WTC11 (cell line): ENCODE data around the gene SUB1. TPM values are rescaled to one million over a fixed set of nuclear protein-coding genes. Genes with fewer than 3 reads are reported as not detected.

ENCODE experiments used
- ATAC-seq: fragments of 200-7000 bp; cut with Tn5 transposase; 2 replicates; pipeline ENCODE4 v1.10.0; 2021; ENCODE audit warnings: mild to moderate bottlenecking, moderate library complexity
- CTCF ChIA-PET: fragments of 300-600 bp; sonication (Branson Sonifier 250); formaldehyde crosslinking; loops from one replicate; lab custom pipeline; 2021; ENCODE audit warnings: antibody characterized with exemption; lab: Charles Lee
- POLR2A ChIA-PET: fragments of 350-600 bp; sonication (Branson Sonifier 250); formaldehyde crosslinking; loops from one replicate; lab custom pipeline; 2021; ENCODE audit warnings: antibody characterized with exemption; lab: Charles Lee
- DNase-seq: peaks from one replicate; pipeline ENCODE4 v3.0.0; 2021; ENCODE audit warnings: low spot score
- H3K27ac Mint-ChIP-seq: 2 replicates; pipeline ENCODE4 v1.8.0; 2021; ENCODE audit warnings: mixed read lengths
- H3K27me3 Mint-ChIP-seq: 2 replicates; pipeline ENCODE4 v1.8.0; 2021; ENCODE audit warnings: low read depth, mild to moderate bottlenecking, moderate library complexity, mixed read lengths
- H3K36me3 Mint-ChIP-seq: 2 replicates; pipeline ENCODE4 v1.8.0; 2021; ENCODE audit warnings: mixed read lengths
- H3K4me1 Mint-ChIP-seq: 2 replicates; pipeline ENCODE4 v1.8.0; 2022; ENCODE audit warnings: mixed read lengths
- H3K4me3 Mint-ChIP-seq: 2 replicates; pipeline ENCODE4 v1.8.0; 2021; ENCODE audit warnings: mild to moderate bottlenecking, moderate library complexity, mixed read lengths
- H3K9me3 Mint-ChIP-seq: 2 replicates; pipeline ENCODE4 v1.8.0; 2021; ENCODE audit warnings: mixed read lengths
- AFF4 ChIP-seq: sonication (generic); formaldehyde crosslinking; IDR thresholded peaks from 2 replicates; pipeline ENCODE4 v1.8.1; 2023; ENCODE audit warnings: mild to moderate bottlenecking, missing genetic modification reagents, borderline replicate concordance
- ATF6 ChIP-seq: sonication (generic); formaldehyde crosslinking; IDR thresholded peaks from 2 replicates; pipeline ENCODE4 v1.8.1; 2023; ENCODE audit warnings: mild to moderate bottlenecking, missing genetic modification reagents
- CBFB ChIP-seq: sonication (generic); formaldehyde crosslinking; IDR thresholded peaks from 2 replicates; pipeline ENCODE4 v1.8.1; 2022; ENCODE audit warnings: mild to moderate bottlenecking, low read depth, missing genetic modification reagents
- E2F5 ChIP-seq: sonication (generic); formaldehyde crosslinking; IDR thresholded peaks from 2 replicates; pipeline ENCODE4 v1.8.1; 2022; ENCODE audit warnings: mild to moderate bottlenecking, moderate library complexity, missing genetic modification reagents
- FOXP1 ChIP-seq: sonication (generic); formaldehyde crosslinking; IDR thresholded peaks from 2 replicates; pipeline ENCODE4 v1.8.0; 2022; ENCODE audit warnings: missing genetic modification reagents, mild to moderate bottlenecking, moderate library complexity, borderline replicate concordance
- HMGA2 ChIP-seq: fragments of 250-450 bp; sonication (Bioruptor Pico); IDR thresholded peaks from 2 replicates; pipeline ENCODE4 v1.4.0; 2021; ENCODE audit warnings: mild to moderate bottlenecking, moderate library complexity
- HMGXB4 ChIP-seq: sonication (generic); formaldehyde crosslinking; IDR thresholded peaks from 2 replicates; pipeline ENCODE4 v1.8.1; 2023; ENCODE audit warnings: mild to moderate bottlenecking, moderate library complexity, missing genetic modification reagents
- MLX ChIP-seq: sonication (generic); formaldehyde crosslinking; IDR thresholded peaks from 2 replicates; pipeline ENCODE4 v1.8.1; 2023; ENCODE audit warnings: mild to moderate bottlenecking, missing genetic modification reagents, moderate library complexity
- MXD4 ChIP-seq: fragments of 250-450 bp; sonication (Bioruptor Pico); IDR thresholded peaks from 2 replicates; pipeline ENCODE4 v1.8.0; 2021; ENCODE audit warnings: mild to moderate bottlenecking, moderate library complexity, borderline replicate concordance
- MYBL2 ChIP-seq: sonication (generic); formaldehyde crosslinking; IDR thresholded peaks from 2 replicates; pipeline ENCODE4 v1.8.1; 2023; ENCODE audit warnings: mild to moderate bottlenecking, moderate library complexity, missing genetic modification reagents
- NFYB ChIP-seq: sonication (generic); formaldehyde crosslinking; conservative IDR thresholded peaks from 2 replicates; pipeline ENCODE4 v1.8.0; 2022; ENCODE audit warnings: low read depth, missing genetic modification reagents
- SMAD3 ChIP-seq: sonication (generic); formaldehyde crosslinking; IDR thresholded peaks from 2 replicates; pipeline ENCODE4 v1.8.0; 2022; ENCODE audit warnings: missing genetic modification reagents, mild to moderate bottlenecking, borderline replicate concordance
- SMAD4 ChIP-seq: sonication (generic); formaldehyde crosslinking; IDR thresholded peaks from 2 replicates; pipeline ENCODE4 v1.8.0; 2022; ENCODE audit warnings: mild to moderate bottlenecking, missing genetic modification reagents
- SOX15 ChIP-seq: fragments of 250-450 bp; sonication (Bioruptor Pico); IDR thresholded peaks from 2 replicates; pipeline ENCODE4 v1.9.0; 2021; ENCODE audit warnings: mild to moderate bottlenecking
- ZBTB43 ChIP-seq: sonication (generic); formaldehyde crosslinking; IDR thresholded peaks from 2 replicates; pipeline ENCODE4 v1.8.1; 2023; ENCODE audit warnings: mild to moderate bottlenecking, missing genetic modification reagents
- ZNF425 ChIP-seq: fragments of 250-450 bp; sonication (Bioruptor Pico); conservative IDR thresholded peaks from 2 replicates; pipeline ENCODE4 v1.9.0; 2021; ENCODE audit warnings: mild to moderate bottlenecking
- ZSCAN18 ChIP-seq: fragments of 250-450 bp; sonication (Bioruptor Pico); IDR thresholded peaks from 2 replicates; pipeline ENCODE4 v2.1.2; 2022; ENCODE audit warnings: mild to moderate bottlenecking, moderate library complexity
- total RNA-seq: library from RNA; stranded (reverse); gene quantifications from 3 replicates; pipeline ENCODE4 v1.2.3, GENCODE V29; 2021

The SUB1 gene
- total RNA-seq, 1 experiment from 2014 or later: 258 TPM

GRCh38 chr5:32600054-32600622 is 14.8 kb downstream of the SUB1 start:
- POLR2A ChIA-PET: no interaction called here
- no peak for DNase-seq
- Mint-ChIP-seq H3K27ac (no peak overlapping the region), H3K27me3 (no peaks in the 10 kb centered on the region), H3K4me1 (no peaks in the 10 kb centered on the region), H3K9me3 (no peaks in the 10 kb centered on the region), H3K36me3 (peaks cover 70% of the 10 kb centered on the region), H3K4me3 (no peak overlapping the region)
- no peak for TF ChIP-seq CBFB
- TF ChIP-seq SMAD3: no peak
- TF ChIP-seq MYBL2 (CRISPR knock-in tag): no peak
- CTCF ChIA-PET: no interaction called here
- no peak for ATAC-seq

- Mint-ChIP-seq H3K36me3 (peaks cover 54% of the 10 kb centered on the region), H3K4me1 (no peaks in the 10 kb centered on the region), H3K27ac (no peak overlapping the region), H3K27me3 (no peaks in the 10 kb centered on the region), H3K4me3 (no peak overlapping the region), H3K9me3 (no peaks in the 10 kb centered on the region)
- ChIA-PET POLR2A (no interaction called here), CTCF (no interaction called here)
- DNase-seq: no peak
- TF ChIP-seq HMGXB4 (CRISPR knock-in tag) (no peak), ATF6 (no peak), MLX (no peak), SMAD4 (CRISPR knock-in tag) (no peak), SOX15 (CRISPR knock-in tag) (no peak), HMGA2 (no peak), MXD4 (no peak), ZSCAN18 (CRISPR knock-in tag) (no peak), ZBTB43 (no peak), AFF4 (CRISPR knock-in tag) (no peak), E2F5 (CRISPR knock-in tag) (no peak), NFYB (CRISPR knock-in tag) (no peak), FOXP1 (CRISPR knock-in tag) (no peak), ZNF425 (no peak)
- ATAC-seq: no peak
Observed at GRCh38 chr5:32601623-32602295, 16.4 kb downstream of the SUB1 start.
